ENCODE data around the gene PTPRG. TPM values are rescaled to one million over a fixed set of nuclear protein-coding genes. Genes with fewer than 3 reads are reported as not detected.

PTPRG gene
- total RNA-seq, 1 experiment from 2014 or later: 0.73 TPM

DNA sequence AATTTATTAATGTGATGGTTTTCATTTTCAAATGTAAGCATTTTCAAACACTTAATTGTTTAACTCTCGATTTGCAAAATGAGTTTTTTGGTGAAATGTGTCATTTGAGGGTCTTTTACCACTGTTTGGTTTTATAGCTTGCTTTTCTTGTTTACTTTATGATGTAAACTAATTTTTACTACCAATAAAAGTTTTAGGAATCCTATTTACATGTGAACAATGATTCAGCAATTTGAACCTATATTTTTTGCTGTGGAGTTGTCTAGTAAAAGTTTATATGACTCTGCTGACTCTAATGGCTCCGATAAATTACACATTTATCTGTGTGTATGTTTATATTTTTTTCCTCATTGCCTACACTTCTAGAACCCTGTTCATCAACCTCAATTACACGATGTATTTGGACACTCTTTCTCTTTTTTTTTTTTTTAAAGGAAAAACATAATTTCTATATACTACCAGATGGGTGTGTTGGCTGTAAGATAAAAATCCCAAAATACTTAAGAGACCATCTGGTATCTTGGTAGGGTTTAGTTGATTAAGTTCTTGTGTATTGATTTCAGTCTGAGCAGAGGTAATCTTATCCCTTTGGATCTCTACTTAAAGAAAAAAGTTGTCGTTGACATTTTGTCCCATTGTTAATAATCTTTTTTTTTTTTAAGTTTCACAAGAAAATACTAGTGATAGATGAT, 89.5 kb downstream of the PTPRG start:
- no TSS peak for BruUV-seq (replicated peaks)
- Histone ChIP-seq H4K20me1 (ENCODE audit: low read length) (no peaks in the 10 kb centered on the region), H3K4me2 (ENCODE audit: low read length) (no peak overlapping the region), H3K9me2 (replicated peaks; ENCODE audit: low read length) (no peaks in the 10 kb centered on the region), H3F3A (ENCODE audit: low read length, unreplicated experiment) (no peaks in the 10 kb centered on the region), H3K4me1 (ENCODE audit: insufficient read depth, low read length) (no peaks in the 10 kb centered on the region), H3K27ac (ENCODE audit: low read length) (no peak overlapping the region), H3K4me3 (ENCODE audit: low read length) (no peak overlapping the region), H3K27me3 (ENCODE audit: low read length) (no peaks in the 10 kb centered on the region), H3K9me3 (ENCODE audit: low read length) (no peaks in the 10 kb centered on the region; the same call in 1 of the 2 replicates), H3K9ac (ENCODE audit: low read length) (no peak overlapping the region), H3K36me3 (ENCODE audit: low read depth, low read length) (no peaks in the 10 kb centered on the region), H2AFZ (ENCODE audit: low read length) (no peak overlapping the region), H3K79me2 (ENCODE audit: low read length) (no peaks in the 10 kb centered on the region)
- ChIA-PET POLR2A (ENCODE audit: unreplicated experiment) (no interaction called here), CTCF (no interaction called here)
- DNase-seq (no peak), ATAC-seq (no peak)
- intact Hi-C loops (cut with micrococcal nuclease): no loop called here
- TF ChIP-seq EZH2 (IDR thresholded peaks at IDR 0.05; ENCODE audit: low read length, unreplicated experiment) (no peak), EZH2phosphoT487 (IDR thresholded peaks at IDR 0.05; ENCODE audit: borderline replicate concordance, low read length) (no peak)
- TF ChIP-seq, protein P1, sequence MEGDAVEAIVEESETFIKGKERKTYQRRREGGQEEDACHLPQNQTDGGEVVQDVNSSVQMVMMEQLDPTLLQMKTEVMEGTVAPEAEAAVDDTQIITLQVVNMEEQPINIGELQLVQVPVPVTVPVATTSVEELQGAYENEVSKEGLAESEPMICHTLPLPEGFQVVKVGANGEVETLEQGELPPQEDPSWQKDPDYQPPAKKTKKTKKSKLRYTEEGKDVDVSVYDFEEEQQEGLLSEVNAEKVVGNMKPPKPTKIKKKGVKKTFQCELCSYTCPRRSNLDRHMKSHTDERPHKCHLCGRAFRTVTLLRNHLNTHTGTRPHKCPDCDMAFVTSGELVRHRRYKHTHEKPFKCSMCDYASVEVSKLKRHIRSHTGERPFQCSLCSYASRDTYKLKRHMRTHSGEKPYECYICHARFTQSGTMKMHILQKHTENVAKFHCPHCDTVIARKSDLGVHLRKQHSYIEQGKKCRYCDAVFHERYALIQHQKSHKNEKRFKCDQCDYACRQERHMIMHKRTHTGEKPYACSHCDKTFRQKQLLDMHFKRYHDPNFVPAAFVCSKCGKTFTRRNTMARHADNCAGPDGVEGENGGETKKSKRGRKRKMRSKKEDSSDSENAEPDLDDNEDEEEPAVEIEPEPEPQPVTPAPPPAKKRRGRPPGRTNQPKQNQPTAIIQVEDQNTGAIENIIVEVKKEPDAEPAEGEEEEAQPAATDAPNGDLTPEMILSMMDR (conservative IDR thresholded peaks at IDR 0.05; ENCODE audit: low read depth, low read length): no peak

DNA sequence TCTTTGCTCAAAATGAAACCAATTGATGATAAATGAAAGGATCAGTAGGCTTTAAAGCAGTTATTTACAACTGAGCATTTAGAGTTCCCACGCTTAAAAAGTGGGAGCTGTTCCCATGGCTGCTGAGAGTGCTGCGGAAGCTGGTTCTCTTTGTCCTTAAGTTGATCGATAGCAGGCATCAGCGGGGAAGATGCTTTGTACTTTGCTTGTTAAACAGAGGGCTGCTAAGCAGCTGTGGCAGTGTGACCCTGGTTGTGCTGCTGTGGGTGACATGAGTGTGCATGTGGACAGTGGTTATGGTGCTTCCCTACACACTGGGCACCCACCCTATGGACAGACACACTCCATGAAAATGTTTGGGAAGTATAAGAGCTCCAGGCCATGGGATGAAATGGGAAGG, 96.3 kb downstream of the PTPRG start:
- H3K4me1 ChIP-seq (ENCODE audit: insufficient read depth, low read length): no peaks in the 10 kb centered on the region
- H4K20me1 ChIP-seq (ENCODE audit: low read length): no peaks in the 10 kb centered on the region
- no peak overlapping the region for H3K4me2 ChIP-seq (ENCODE audit: low read length)
- H3K27me3 ChIP-seq (ENCODE audit: low read length): no peaks in the 10 kb centered on the region
- no peak for DNase-seq
- TF ChIP-seq EZH2phosphoT487 (IDR thresholded peaks at IDR 0.05; ENCODE audit: borderline replicate concordance, low read length) (no peak), EZH2 (IDR thresholded peaks at IDR 0.05; ENCODE audit: low read length, unreplicated experiment) (no peak)
- TF ChIP-seq, protein P1 (conservative IDR thresholded peaks at IDR 0.05; ENCODE audit: low read depth, low read length): no peak
- no peaks in the 10 kb centered on the region for H3K9me3 ChIP-seq (ENCODE audit: low read length)
- intact Hi-C loops (cut with micrococcal nuclease): no loop called here
- H3K36me3 ChIP-seq (ENCODE audit: low read depth, low read length): no peaks in the 10 kb centered on the region
- H3K9me2 ChIP-seq (replicated peaks; ENCODE audit: low read length): no peaks in the 10 kb centered on the region
- no peak overlapping the region for H3K27ac ChIP-seq (ENCODE audit: low read length)
- H3K4me3 ChIP-seq (ENCODE audit: low read length): no peak overlapping the region
- no peaks in the 10 kb centered on the region for H3F3A ChIP-seq (ENCODE audit: low read length, unreplicated experiment)
- ChIA-PET POLR2A (ENCODE audit: unreplicated experiment) (no interaction called here), CTCF (no interaction called here)
- no peak overlapping the region for H3K9ac ChIP-seq (ENCODE audit: low read length)
- no peaks in the 10 kb centered on the region for H3K79me2 ChIP-seq (ENCODE audit: low read length)
- no peak overlapping the region for H2AFZ ChIP-seq (ENCODE audit: low read length)
- no TSS peak for BruUV-seq (replicated peaks)
- ATAC-seq: no peak

DNA sequence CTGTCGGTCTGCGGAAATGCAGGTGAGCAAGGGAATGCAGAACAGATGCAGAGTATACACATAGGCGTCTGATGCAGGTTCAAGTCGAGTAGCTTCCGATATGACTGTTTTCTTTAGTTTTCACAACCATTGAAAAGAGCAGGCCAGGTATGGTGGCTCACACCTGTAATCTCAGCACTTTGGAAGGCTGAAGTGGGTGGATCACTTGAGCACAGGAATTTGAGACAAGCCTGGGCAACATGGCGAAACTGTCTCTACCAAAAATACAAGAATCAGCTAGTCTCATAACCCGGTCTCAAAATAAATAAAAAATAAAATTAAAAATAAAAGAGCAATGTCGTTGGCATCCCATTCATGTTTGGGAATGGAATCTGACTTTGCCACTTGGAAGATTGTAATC, 101.5 kb downstream of the PTPRG start:
- H3K27ac ChIP-seq (ENCODE audit: low read length): no peak overlapping the region
- no peaks in the 10 kb centered on the region for H3F3A ChIP-seq (ENCODE audit: low read length, unreplicated experiment)
- TF ChIP-seq EZH2phosphoT487 (IDR thresholded peaks at IDR 0.05; ENCODE audit: borderline replicate concordance, low read length) (no peak), EZH2 (IDR thresholded peaks at IDR 0.05; ENCODE audit: low read length, unreplicated experiment) (no peak)
- TF ChIP-seq, protein P1 (conservative IDR thresholded peaks at IDR 0.05; ENCODE audit: low read depth, low read length): no peak
- H2AFZ ChIP-seq (ENCODE audit: low read length): no peak overlapping the region
- no peaks in the 10 kb centered on the region for H3K79me2 ChIP-seq (ENCODE audit: low read length)
- H3K9ac ChIP-seq (ENCODE audit: low read length): no peak overlapping the region
- no peak overlapping the region for H3K4me3 ChIP-seq (ENCODE audit: low read length)
- no peaks in the 10 kb centered on the region for H3K36me3 ChIP-seq (ENCODE audit: low read depth, low read length)
- intact Hi-C loops (cut with micrococcal nuclease): no loop called here
- H3K9me2 ChIP-seq (replicated peaks; ENCODE audit: low read length): no peaks in the 10 kb centered on the region
- ChIA-PET POLR2A (ENCODE audit: unreplicated experiment) (no interaction called here), CTCF (no interaction called here)
- DNase-seq (no peak), ATAC-seq (no peak)
- no peaks in the 10 kb centered on the region for H3K4me1 ChIP-seq (ENCODE audit: insufficient read depth, low read length)
- no peak overlapping the region for H3K4me2 ChIP-seq (ENCODE audit: low read length)
- no peaks in the 10 kb centered on the region for H4K20me1 ChIP-seq (ENCODE audit: low read length)
- no TSS peak for BruUV-seq (replicated peaks)
- H3K9me3 ChIP-seq (ENCODE audit: low read length): no peaks in the 10 kb centered on the region
- no peaks in the 10 kb centered on the region for H3K27me3 ChIP-seq (ENCODE audit: low read length)

All from PC-3 (cell line).